ENCODE data around the gene LRRC4.

DNA sequence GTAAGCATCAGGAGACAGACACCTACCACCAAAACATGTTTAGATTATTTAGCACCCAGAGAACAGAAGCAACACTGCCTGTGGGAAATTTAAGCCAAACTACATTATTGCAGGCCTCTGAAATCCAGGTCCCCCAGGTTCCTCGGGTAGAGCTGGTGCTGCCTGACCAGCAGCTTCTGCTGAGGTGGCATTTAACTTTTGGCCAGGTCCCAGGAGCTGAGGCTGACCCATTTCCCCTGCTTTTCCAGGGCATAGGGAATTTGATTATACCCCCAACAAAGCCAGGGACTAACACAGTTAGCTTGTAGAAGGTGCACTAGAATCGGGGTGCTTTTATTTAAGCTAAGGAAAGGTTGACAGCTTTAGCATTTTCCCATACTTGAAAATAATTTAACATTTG, 4.7 kb downstream of the LRRC4 start:
- TF ChIP-seq, protein P1, sequence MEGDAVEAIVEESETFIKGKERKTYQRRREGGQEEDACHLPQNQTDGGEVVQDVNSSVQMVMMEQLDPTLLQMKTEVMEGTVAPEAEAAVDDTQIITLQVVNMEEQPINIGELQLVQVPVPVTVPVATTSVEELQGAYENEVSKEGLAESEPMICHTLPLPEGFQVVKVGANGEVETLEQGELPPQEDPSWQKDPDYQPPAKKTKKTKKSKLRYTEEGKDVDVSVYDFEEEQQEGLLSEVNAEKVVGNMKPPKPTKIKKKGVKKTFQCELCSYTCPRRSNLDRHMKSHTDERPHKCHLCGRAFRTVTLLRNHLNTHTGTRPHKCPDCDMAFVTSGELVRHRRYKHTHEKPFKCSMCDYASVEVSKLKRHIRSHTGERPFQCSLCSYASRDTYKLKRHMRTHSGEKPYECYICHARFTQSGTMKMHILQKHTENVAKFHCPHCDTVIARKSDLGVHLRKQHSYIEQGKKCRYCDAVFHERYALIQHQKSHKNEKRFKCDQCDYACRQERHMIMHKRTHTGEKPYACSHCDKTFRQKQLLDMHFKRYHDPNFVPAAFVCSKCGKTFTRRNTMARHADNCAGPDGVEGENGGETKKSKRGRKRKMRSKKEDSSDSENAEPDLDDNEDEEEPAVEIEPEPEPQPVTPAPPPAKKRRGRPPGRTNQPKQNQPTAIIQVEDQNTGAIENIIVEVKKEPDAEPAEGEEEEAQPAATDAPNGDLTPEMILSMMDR (IDR thresholded peaks at IDR 0.05): no peak
- no peak for TF ChIP-seq POLR2A (IDR thresholded peaks at IDR 0.05)
